Head of caudate nucleus (tissue), 42 donors: ENCODE measurements around the gene ANKS1A.
A peak's percentile ranks its signal among the peaks of the same experiment; 100 is the strongest.
"Not testable (repeated sequence)": the region's sequence is repeated elsewhere in the genome, so short reads cannot be mapped to it uniquely, and the experiment has no call there.

Source experiments
- DNase-seq, 42 donors: peaks; one replicate each; pipeline versions ENCODE4 v3.0.0 to v3.0.0-alpha.2; 2020 to 2021; ENCODE audit warnings: mixed read lengths in 7 of 42
- intact Hi-C: fragments of 100-400 bp; cut with DNase I; formaldehyde crosslinking; loops from one replicate; pipeline ENCODE4 v1.15.0; 2022

ANKS1A gene

DNA sequence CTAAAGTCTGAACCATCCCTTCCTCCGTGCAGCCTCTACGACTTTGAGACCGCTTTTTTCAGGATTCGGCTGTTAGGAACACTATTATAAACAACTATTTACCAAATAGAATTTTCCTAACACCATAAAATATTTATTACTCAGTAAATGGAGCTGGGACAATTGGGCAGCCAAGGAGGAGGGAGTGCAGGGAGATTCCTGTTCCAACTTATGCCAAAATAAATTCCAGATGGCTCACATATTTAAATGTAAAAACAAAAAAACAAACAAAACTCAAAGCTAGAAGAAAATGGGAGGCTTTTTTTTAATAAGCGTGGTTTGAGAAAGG is 204.0 kb downstream of the ANKS1A start:
- intact Hi-C loops: no loop called here
- no peak for DNase-seq

DNA sequence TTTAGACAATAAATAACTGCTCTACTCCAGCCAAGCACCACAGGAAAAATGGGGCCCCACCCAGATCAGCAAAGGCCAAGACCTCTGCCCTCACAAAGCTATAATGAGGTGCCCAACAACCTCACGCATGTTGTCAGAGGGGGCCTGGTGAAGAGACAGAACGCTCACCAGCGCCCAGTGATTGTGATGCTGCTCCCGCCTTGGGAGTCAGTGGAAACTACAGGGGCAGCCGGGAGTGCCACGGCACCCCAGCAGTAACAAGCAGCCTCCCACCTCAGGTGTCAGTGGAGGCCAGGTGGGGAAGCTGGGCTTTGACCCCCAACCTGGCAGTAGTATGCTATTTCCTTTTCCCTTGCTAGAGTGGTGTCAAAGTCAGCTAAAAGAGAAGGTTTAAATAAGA is 204.7 kb downstream of the ANKS1A start:
- peak in 1 of 42 donors; percentile 27 for DNase-seq

DNA sequence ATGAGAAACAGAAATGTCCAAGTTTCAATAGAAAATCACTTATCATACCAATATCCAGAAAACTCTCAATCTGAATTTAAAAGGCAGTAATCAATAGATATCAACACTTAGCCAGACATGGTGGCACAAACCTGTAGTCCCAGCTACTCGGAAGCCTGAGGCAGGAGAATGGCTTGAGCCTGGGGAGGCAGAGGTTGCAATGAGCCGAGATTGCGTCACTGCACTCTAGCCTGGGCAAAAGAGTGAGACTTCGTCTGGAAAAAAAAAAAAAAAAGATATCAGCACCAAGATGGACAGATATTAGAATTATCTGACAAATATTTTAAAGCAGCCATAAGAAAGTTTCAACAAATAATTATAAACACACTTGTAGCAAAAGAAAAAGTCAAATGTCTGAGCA is 205.1 kb downstream of the ANKS1A start:
- intact Hi-C loops: no loop called here
- DNase-seq: peak in 1 of 42 donors; percentile 12

More for the DNA sequence above, 204.7 kb downstream of the ANKS1A start:
- intact Hi-C loops: no loop called here

- DNase-seq: peak in 1 of 42 donors; percentile 25
- intact Hi-C loops: no loop called here
Measured at GRCh38 chr6:35096129-35096862, 207.2 kb downstream of the ANKS1A start.

DNA sequence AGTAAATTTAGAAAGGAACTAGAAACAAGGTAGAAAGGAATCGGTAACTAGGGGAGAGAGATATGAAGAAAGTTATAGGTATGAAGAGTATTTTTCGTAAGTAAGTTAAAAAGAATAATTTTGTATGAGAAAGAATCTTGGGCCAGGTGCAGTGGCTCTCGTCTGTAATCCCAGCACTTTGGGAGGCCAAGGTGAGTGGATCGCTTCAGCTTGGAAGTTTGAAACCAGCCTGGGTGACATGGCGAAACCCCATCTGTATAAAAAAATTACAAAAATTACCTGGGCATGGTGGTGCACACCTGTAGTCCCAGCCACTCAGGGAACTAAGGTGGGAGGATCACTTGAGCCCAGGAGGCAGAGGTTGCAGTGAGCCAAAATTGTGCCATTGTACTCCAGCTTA is 210.1 kb downstream of the ANKS1A start:
- peak in 1 of 42 donors; percentile 19 for DNase-seq
- intact Hi-C loops: no loop called here

GRCh38 chr6:35105078-35105477 is 216.0 kb downstream of the ANKS1A start:
- DNase-seq: no peak
- intact Hi-C loops: no loop called here

- intact Hi-C loops, DNase-seq: not testable (repeated sequence)
Measured at GRCh38 chr6:35106061-35106460, 217.0 kb downstream of the ANKS1A start.

- intact Hi-C loops, DNase-seq: not testable (repeated sequence)
Measured at GRCh38 chr6:35107208-35107607, 218.2 kb downstream of the ANKS1A start.

GRCh38 chr6:35107761-35108160 is 218.7 kb downstream of the ANKS1A start:
- DNase-seq, intact Hi-C loops: not testable (repeated sequence)

- DNase-seq: no peak
- intact Hi-C loops: no loop called here
Measured at GRCh38 chr6:35108309-35108885, 219.3 kb downstream of the ANKS1A start.

GRCh38 chr6:35120746-35121145 is 231.7 kb downstream of the ANKS1A start:
- no peak for DNase-seq
- intact Hi-C loops: no loop called here

GRCh38 chr6:35124356-35124755 is 235.3 kb downstream of the ANKS1A start:
- no peak for DNase-seq

GRCh38 chr6:35128042-35128441 is 239.0 kb downstream of the ANKS1A start:
- intact Hi-C loops: no loop called here
- DNase-seq: no peak

More at GRCh38 chr6:35124356-35124755, 235.3 kb downstream of the ANKS1A start:
- intact Hi-C loops: no loop called here

- intact Hi-C loops: no loop called here
- DNase-seq: no peak
Measured at GRCh38 chr6:35128496-35128895, 239.4 kb downstream of the ANKS1A start.

GRCh38 chr6:35136185-35136584 is 247.1 kb downstream of the ANKS1A start:
- DNase-seq: no peak
- intact Hi-C loops: no loop called here

DNA sequence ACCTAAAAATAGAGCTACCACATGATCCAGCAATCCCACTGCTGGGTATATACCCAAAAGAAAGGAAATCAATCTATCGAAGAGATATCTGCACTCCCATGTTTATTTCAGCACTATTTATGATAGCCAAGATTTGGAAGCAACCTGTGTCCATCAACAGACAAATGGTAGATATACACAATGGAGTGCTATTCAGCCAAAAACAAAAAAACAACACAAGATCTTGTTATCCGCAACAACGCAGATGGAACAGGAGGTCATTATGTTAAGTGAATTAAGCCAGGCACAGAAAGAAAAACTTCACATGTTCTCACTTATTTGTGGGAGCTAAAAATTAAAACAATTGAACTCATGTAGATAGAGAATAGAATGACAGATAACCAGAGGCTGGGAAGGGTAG is 249.1 kb downstream of the ANKS1A start:
- DNase-seq, intact Hi-C loops: not testable (repeated sequence)

GRCh38 chr6:35139470-35139869 is 250.4 kb downstream of the ANKS1A start:
- no peak for DNase-seq
- intact Hi-C loops: no loop called here

- peak in 39 of 42 donors; percentile 13 to 88 (median 66) for DNase-seq
- intact Hi-C loops: loop anchor here (1.0 to 10.0 kb wide), 2 partner anchors 65 to 154 kb away; no protein-coding TSS in a partner anchor
Measured at GRCh38 chr6:35139924-35140638, 251.0 kb downstream of the ANKS1A start.

DNA sequence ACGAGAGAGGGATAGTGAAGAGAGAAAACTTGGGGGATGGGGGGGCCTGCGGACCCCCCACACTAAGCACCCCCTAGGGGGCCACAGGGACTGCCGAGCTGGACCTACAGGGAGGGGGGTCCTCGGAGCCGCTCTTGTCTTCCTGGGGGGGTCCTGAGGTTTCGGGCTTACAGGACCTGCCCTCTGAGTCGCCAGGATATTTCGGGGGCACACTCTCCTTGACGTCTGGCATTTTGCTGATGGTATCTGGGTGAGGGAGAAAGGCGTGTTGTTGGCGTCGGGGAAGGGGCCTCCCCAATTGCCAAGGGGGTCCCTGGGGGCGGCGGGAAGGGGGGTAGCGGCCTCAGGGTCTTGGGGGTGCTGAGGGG is 251.6 kb downstream of the ANKS1A start:
- DNase-seq: no peak
- intact Hi-C loops: loop anchor here (1.0 to 10.0 kb wide), 2 partner anchors 64 to 154 kb away; no protein-coding TSS in a partner anchor
